ENCODE results near the gene PTGDS. TPM values are rescaled to one million over a fixed set of nuclear protein-coding genes. Genes with fewer than 3 reads are reported as not detected.
"Not testable (repeated sequence)": the region's sequence is repeated elsewhere in the genome, so short reads cannot be mapped to it uniquely, and the experiment has no call there.

The PTGDS gene
- total and polyA plus RNA-seq, 3 experiments from 2014 or later = 0.24 to 5.5 (median 0.49) TPM

DNA sequence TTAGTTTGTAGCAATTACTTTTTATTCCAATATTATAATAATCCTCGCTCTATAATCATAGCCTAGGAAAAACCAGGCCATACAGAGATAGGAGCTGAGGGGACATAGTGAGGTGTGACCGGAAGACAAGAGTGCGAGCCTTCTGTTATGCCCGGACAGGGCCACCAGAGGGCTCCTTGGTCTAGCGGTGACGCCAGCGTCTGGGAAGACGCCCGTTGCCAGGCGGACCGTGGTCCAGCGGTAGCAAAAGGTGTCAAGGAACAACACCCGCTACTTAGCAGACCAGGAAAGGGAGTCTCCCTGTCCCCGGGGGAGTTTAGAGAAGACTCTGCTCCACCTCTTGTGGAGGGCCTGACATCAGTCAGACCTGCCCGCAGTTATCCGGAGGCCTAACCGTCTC lies 27.0 kb downstream of the PTGDS start:
- Mint-ChIP-seq H3K4me1 (peaks cover 19 to 33% (median 28%) of the 10 kb centered on the region in 3 donors), H3K27ac (peak overlapping the region in 1 of 8 donors; percentile 44)
- H3K36me3 Mint-ChIP-seq; H3K27me3 Mint-ChIP-seq; H3K4me3 ChIP-seq (ENCODE audit: low read length); POLR2A ChIA-PET; DNase-seq; H3K9me3 ChIP-seq (ENCODE audit: low read length); H3K36me3 ChIP-seq (ENCODE audit: insufficient read depth, low read length); H3K9me3 Mint-ChIP-seq; H3K27me3 ChIP-seq (ENCODE audit: insufficient read depth, low read length, poor library complexity, severe bottlenecking); H3K27ac ChIP-seq (ENCODE audit: low read depth, low read length); H3K4me3 Mint-ChIP-seq: not testable (repeated sequence)
- CTCF ChIA-PET = interaction anchor here (1.5 to 3.2 kb wide), 4 partner anchors 8 to 56 kb away, joined by 4 to 25 read pairs (median 9); partner anchors contain the start of genes ABCA2 and CLIC3
- H3K4me1 ChIP-seq (ENCODE audit: insufficient read depth, low read length) = peaks cover 11% of the 10 kb centered on the region

- Histone ChIP-seq H3K4me1 (ENCODE audit: insufficient read depth, low read length) (no peaks in the 10 kb centered on the region), H3K36me3 (ENCODE audit: insufficient read depth, low read length) (no peaks in the 10 kb centered on the region), H3K27ac (ENCODE audit: low read depth, low read length) (no peak overlapping the region), H3K4me3 (ENCODE audit: low read length) (no peak overlapping the region), H3K27me3 (ENCODE audit: insufficient read depth, low read length, poor library complexity, severe bottlenecking) (no peaks in the 10 kb centered on the region), H3K9me3 (ENCODE audit: low read length) (no peaks in the 10 kb centered on the region)
- H3K36me3 Mint-ChIP-seq = peaks cover 0 to 15% (median 0%) of the 10 kb centered on the region in 3 donors
- H3K27ac Mint-ChIP-seq = peak overlapping the region in 5 of 8 donors; percentile 17 to 90 (median 46)
- H3K4me1 Mint-ChIP-seq = peaks cover 10 to 17% (median 15%) of the 10 kb centered on the region in 3 donors
- H3K4me3 Mint-ChIP-seq = peak overlapping the region in 5 of 7 donors; percentile 19 to 55 (median 28)
- CTCF ChIA-PET = interaction anchor here (1.4 to 3.2 kb wide), 5 partner anchors 10 to 28 kb away, joined by 3 to 14 read pairs (median 6); partner anchors contain the start of genes ABCA2 and CLIC3
- DNase-seq = no peak
- no peaks in the 10 kb centered on the region for H3K27me3 Mint-ChIP-seq
- H3K9me3 Mint-ChIP-seq = no peaks in the 10 kb centered on the region
- POLR2A ChIA-PET = interaction anchor here (0.6 kb wide), 1 partner anchor 12 kb away, joined by 3 read pairs; no protein-coding TSS in a partner anchor
These were observed 29.1 kb downstream of the PTGDS start for GRCh38 chr9:137006116-137007003.

DNA sequence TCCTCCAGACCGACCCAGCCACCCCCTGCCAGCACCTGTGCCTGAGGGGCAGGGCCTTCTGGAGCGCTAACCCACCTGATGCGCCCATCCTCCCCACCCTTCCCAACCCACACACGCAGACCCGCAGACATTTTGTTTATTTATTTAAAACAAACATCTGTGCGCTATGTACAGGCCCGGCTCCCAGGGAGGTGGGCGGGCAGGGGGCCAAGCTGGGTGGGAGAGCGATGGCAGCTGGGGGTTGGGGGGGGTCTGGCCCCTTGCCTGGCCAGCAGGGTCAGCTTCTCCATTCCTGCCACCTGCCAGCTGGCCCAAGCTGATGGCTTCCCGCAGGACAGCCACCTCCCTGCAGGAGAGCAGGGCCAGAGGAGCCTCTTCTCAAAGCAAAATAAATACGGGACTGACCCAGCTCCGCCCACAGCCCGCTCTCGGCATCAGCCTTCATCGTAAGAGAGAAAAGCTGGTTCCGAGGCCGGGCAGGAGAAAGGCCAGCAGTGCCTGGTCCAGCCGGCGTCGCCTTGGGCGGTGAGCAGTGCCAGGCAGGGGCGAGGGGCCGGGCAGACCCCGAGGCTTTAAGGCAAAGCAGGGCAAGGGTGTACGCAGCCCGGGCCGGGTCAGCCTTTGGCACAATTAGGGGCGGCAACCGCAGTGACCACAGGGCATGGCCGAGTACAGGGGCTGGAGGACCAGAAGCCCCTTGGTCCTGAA lies 30.0 kb downstream of the PTGDS start:
- H3K27ac Mint-ChIP-seq = no peak overlapping the region

GRCh38 chr9:137007816-137008270 lies 30.5 kb downstream of the PTGDS start:
- H3K27me3 Mint-ChIP-seq = no peaks in the 10 kb centered on the region
- no peak overlapping the region for H3K27ac Mint-ChIP-seq
- DNase-seq = no peak
- Histone ChIP-seq H3K4me1 (ENCODE audit: insufficient read depth, low read length) (no peaks in the 10 kb centered on the region), H3K27me3 (ENCODE audit: insufficient read depth, low read length, poor library complexity, severe bottlenecking) (no peaks in the 10 kb centered on the region), H3K4me3 (ENCODE audit: low read length) (no peak overlapping the region), H3K36me3 (ENCODE audit: insufficient read depth, low read length) (no peaks in the 10 kb centered on the region), H3K27ac (ENCODE audit: low read depth, low read length) (no peak overlapping the region), H3K9me3 (ENCODE audit: low read length) (no peaks in the 10 kb centered on the region)
- POLR2A ChIA-PET = no interaction called here
- H3K36me3 Mint-ChIP-seq = peaks cover 0 to 27% (median 0%) of the 10 kb centered on the region in 3 donors
- CTCF ChIA-PET = interaction anchor here (1.7 to 2.1 kb wide), 2 partner anchors 21 to 27 kb away, joined by 6 to 7 read pairs; no protein-coding TSS in a partner anchor
- H3K4me3 Mint-ChIP-seq = no peak overlapping the region
- peaks cover 10 to 17% (median 15%) of the 10 kb centered on the region in 3 donors for H3K4me1 Mint-ChIP-seq
- H3K9me3 Mint-ChIP-seq = no peaks in the 10 kb centered on the region

More for the DNA sequence above, 30.0 kb downstream of the PTGDS start:
- H3K4me3 Mint-ChIP-seq = no peak overlapping the region
- H3K9me3 ChIP-seq (ENCODE audit: low read length) = no peaks in the 10 kb centered on the region
- H3K4me1 Mint-ChIP-seq = peaks cover 10 to 17% (median 15%) of the 10 kb centered on the region in 3 donors
- H3K9me3 Mint-ChIP-seq = no peaks in the 10 kb centered on the region
- H3K27me3 Mint-ChIP-seq = no peaks in the 10 kb centered on the region
- H3K36me3 Mint-ChIP-seq = peaks cover 0 to 22% (median 0%) of the 10 kb centered on the region in 3 donors
- H3K27me3 ChIP-seq (ENCODE audit: insufficient read depth, low read length, poor library complexity, severe bottlenecking) = no peaks in the 10 kb centered on the region
- ChIA-PET CTCF (interaction anchor here (1.7 to 2.1 kb wide), 2 partner anchors 22 to 27 kb away, joined by 6 to 7 read pairs; no protein-coding TSS in a partner anchor), POLR2A (no interaction called here)
- no peak overlapping the region for H3K27ac ChIP-seq (ENCODE audit: low read depth, low read length)
- no peak overlapping the region for H3K4me3 ChIP-seq (ENCODE audit: low read length)
- DNase-seq = no peak
- no peaks in the 10 kb centered on the region for H3K36me3 ChIP-seq (ENCODE audit: insufficient read depth, low read length)
- H3K4me1 ChIP-seq (ENCODE audit: insufficient read depth, low read length) = no peaks in the 10 kb centered on the region

- DNase-seq = no peak
- CTCF ChIA-PET = interaction anchor here (1.7 to 2.1 kb wide), 2 partner anchors 21 to 26 kb away, joined by 6 to 7 read pairs; no protein-coding TSS in a partner anchor
These were observed 31.0 kb downstream of the PTGDS start for GRCh38 chr9:137008312-137008711.

GRCh38 chr9:137009217-137009616 lies 31.9 kb downstream of the PTGDS start:
- no peaks in the 10 kb centered on the region for H3K4me1 ChIP-seq (ENCODE audit: insufficient read depth, low read length)
- no peaks in the 10 kb centered on the region for H3K27me3 ChIP-seq (ENCODE audit: insufficient read depth, low read length, poor library complexity, severe bottlenecking)
- H3K9me3 Mint-ChIP-seq = no peaks in the 10 kb centered on the region
- no peaks in the 10 kb centered on the region for H3K9me3 ChIP-seq (ENCODE audit: low read length)
- DNase-seq = no peak
- no peak overlapping the region for H3K4me3 ChIP-seq (ENCODE audit: low read length)
- H3K27ac Mint-ChIP-seq = no peak overlapping the region
- H3K27ac ChIP-seq (ENCODE audit: low read depth, low read length) = no peak overlapping the region
- H3K4me1 Mint-ChIP-seq = peaks cover 10 to 17% (median 15%) of the 10 kb centered on the region in 3 donors
- peaks cover 0 to 32% (median 0%) of the 10 kb centered on the region in 3 donors for H3K36me3 Mint-ChIP-seq
- ChIA-PET POLR2A (interaction anchor here (0.6 kb wide), 1 partner anchor 9 kb away, joined by 4 read pairs; no protein-coding TSS in a partner anchor), CTCF (interaction anchor here (1.4 kb wide), 1 partner anchor 38 kb away, joined by 3 read pairs; no protein-coding TSS in a partner anchor)
- no peaks in the 10 kb centered on the region for H3K27me3 Mint-ChIP-seq
- H3K4me3 Mint-ChIP-seq = no peak overlapping the region
- no peaks in the 10 kb centered on the region for H3K36me3 ChIP-seq (ENCODE audit: insufficient read depth, low read length)

More at GRCh38 chr9:137008312-137008711, 31.0 kb downstream of the PTGDS start:
- Mint-ChIP-seq H3K27me3 (no peaks in the 10 kb centered on the region), H3K36me3 (peaks cover 0 to 27% (median 0%) of the 10 kb centered on the region in 3 donors), H3K27ac (no peak overlapping the region), H3K9me3 (no peaks in the 10 kb centered on the region), H3K4me1 (peaks cover 10 to 17% (median 15%) of the 10 kb centered on the region in 3 donors), H3K4me3 (no peak overlapping the region)
- no peaks in the 10 kb centered on the region for H3K27me3 ChIP-seq (ENCODE audit: insufficient read depth, low read length, poor library complexity, severe bottlenecking)
- no peaks in the 10 kb centered on the region for H3K9me3 ChIP-seq (ENCODE audit: low read length)
- H3K27ac ChIP-seq (ENCODE audit: low read depth, low read length) = no peak overlapping the region
- POLR2A ChIA-PET = no interaction called here
- H3K4me3 ChIP-seq (ENCODE audit: low read length) = no peak overlapping the region
- H3K4me1 ChIP-seq (ENCODE audit: insufficient read depth, low read length) = no peaks in the 10 kb centered on the region
- H3K36me3 ChIP-seq (ENCODE audit: insufficient read depth, low read length) = no peaks in the 10 kb centered on the region

DNA sequence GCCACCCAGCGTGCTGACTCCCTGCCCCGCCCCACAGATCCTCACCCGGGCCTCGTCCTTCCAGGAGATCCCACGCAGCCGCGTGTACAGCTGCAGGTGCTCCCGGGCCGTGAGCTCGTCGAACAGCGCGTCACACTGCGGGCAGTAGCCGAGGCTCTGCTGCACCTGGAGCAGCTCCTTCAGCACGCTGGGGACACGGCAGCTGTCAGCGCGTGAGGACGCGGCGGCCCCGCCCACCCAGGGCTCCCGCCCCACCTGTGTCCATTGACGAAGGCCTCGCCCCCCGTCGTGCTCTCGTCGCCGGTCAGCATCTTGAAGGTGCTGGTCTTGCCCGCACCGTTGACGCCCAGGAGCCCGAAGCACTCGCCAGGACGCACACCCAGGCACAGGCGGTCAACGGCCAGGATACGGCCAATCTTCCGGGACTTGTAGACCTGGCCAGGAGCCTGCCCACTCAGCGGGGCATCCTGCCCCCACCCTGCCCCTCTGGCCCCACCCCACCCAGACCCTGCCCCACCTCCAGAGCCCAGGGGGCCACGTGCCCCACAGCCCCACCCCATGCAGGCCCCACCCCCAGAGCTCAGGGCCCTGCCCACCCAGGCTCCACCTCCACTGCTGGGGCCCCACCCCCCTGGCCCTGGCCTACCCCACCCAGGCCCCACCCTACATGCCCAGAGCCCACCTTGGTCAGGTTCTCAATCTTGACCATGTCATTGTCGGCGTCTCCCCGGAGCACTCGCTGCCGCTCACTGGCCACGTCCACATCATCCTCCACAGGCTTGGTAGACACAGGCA lies 32.8 kb downstream of the PTGDS start:
- Histone ChIP-seq H3K4me1 (ENCODE audit: insufficient read depth, low read length) (no peaks in the 10 kb centered on the region), H3K4me3 (ENCODE audit: low read length) (no peak overlapping the region), H3K27me3 (ENCODE audit: insufficient read depth, low read length, poor library complexity, severe bottlenecking) (no peaks in the 10 kb centered on the region), H3K27ac (ENCODE audit: low read depth, low read length) (no peak overlapping the region), H3K36me3 (ENCODE audit: insufficient read depth, low read length) (no peaks in the 10 kb centered on the region), H3K9me3 (ENCODE audit: low read length) (no peaks in the 10 kb centered on the region)
- DNase-seq = no peak
- Mint-ChIP-seq H3K27ac (no peak overlapping the region), H3K4me1 (peaks cover 7 to 9% (median 9%) of the 10 kb centered on the region in 3 donors), H3K27me3 (no peaks in the 10 kb centered on the region), H3K9me3 (no peaks in the 10 kb centered on the region), H3K36me3 (peaks cover 0 to 39% (median 0%) of the 10 kb centered on the region in 3 donors), H3K4me3 (no peak overlapping the region)
- POLR2A ChIA-PET = no interaction called here
- CTCF ChIA-PET = interaction anchor here (1.0 to 1.4 kb wide), 2 partner anchors 37 to 57 kb away, joined by 3 read pairs; no protein-coding TSS in a partner anchor
